Stomach (tissue), 9 donors: ENCODE measurements around the gene IQSEC3. TPM values are rescaled to one million over a fixed set of nuclear protein-coding genes. Genes with fewer than 3 reads are reported as not detected.

Experiments used
- DNase-seq, 2 donors: peaks; one replicate each; pipeline versions ENCODE4 v3.0.0 to v3.0.0-alpha.2; 2013 to 2019
- H3K27ac ChIP-seq, 5 donors: fragments of 200-600 bp in 4 of 5; sonication (generic) in 4 of 5; one replicate each; pipeline ENCODE4 v1.5.1; 2013 to 2019; ENCODE audit warnings: mild to moderate bottlenecking in 1 of 5, moderate library complexity in 1 of 5
- H3K27me3 ChIP-seq, 3 donors: fragments of 200-600 bp; sonication (generic); one replicate each; pipeline ENCODE4 v1.5.1; 2017 to 2019; ENCODE audit warnings: mixed run types in 1 of 3
- H3K36me3 ChIP-seq, 4 donors: fragments of 200-600 bp; sonication (generic); 1 replicate in 3 of 4; 2 replicates in 1 of 4; pipeline ENCODE4 v1.5.1; 2016 to 2019
- H3K4me1 ChIP-seq, 4 donors: fragments of 200-600 bp; sonication (generic); one replicate each; pipeline ENCODE4 v1.5.1; 2016 to 2019
- H3K4me3 ChIP-seq, 4 donors: fragments of 200-600 bp; sonication (generic) in 3 of 4; one replicate each; pipeline ENCODE4 v1.5.1; 2016 to 2019; ENCODE audit warnings: mild to moderate bottlenecking in 1 of 4
- H3K9me3 ChIP-seq, 4 donors: fragments of 200-600 bp; sonication (generic); one replicate each; pipeline ENCODE4 v1.5.1; 2016 to 2019
- CTCF ChIP-seq, 7 experiments: fragments of 450-650 bp in 4 of 7; fragments of 200-600 bp in 3 of 7; sonication (generic) in 3 of 7; IDR thresholded peaks; one replicate each; pipeline ENCODE4 v1.5.1; 2016 to 2019; ENCODE audit warnings: antibody characterized with exemption in 7 of 7, control low read depth in 2 of 7, mild to moderate bottlenecking in 1 of 7
- EP300 ChIP-seq: sonication (generic); formaldehyde crosslinking; IDR thresholded peaks from one replicate; pipeline ENCODE4 v1.6.1; 2017; ENCODE audit warnings: antibody characterized with exemption
- POLR2A ChIP-seq, 4 donors: fragments of 450-650 bp; IDR thresholded peaks; one replicate each; pipeline ENCODE4 v1.6.1; 2016; ENCODE audit warnings: antibody characterized with exemption in 4 of 4, control low read depth in 2 of 4, mild to moderate bottlenecking in 1 of 4, moderate library complexity in 1 of 4
- POLR2AphosphoS5 ChIP-seq, 3 donors: sonication (generic); formaldehyde crosslinking; IDR thresholded peaks; one replicate each; pipeline ENCODE4 v1.6.1; 2016; ENCODE audit warnings: antibody characterized with exemption in 3 of 3
- WGBS, 5 donors: extraction: QIAGEN DNeasy Blood & Tissue Kit in 3 of 5; methylation state at CpG; one replicate each; pipeline versions ENCODE4 v1.1.5 to v1.1.7; 2013 to 2018; 5-methylcytosine and 5-hydroxymethylcytosine counted together
- intact Hi-C: fragments of 100-400 bp; cut with DNase I; formaldehyde crosslinking; loops from one replicate; pipeline ENCODE4 v1.15.1; 2023; ENCODE audit warnings: low total_unique reads
- polyA plus RNA-seq, 3 donors: library from polyadenylated mRNA; stranded (reverse); fragments of 200-250 nt; gene quantifications; one replicate each; pipeline ENCODE4 v1.2.3, GENCODE V29; 2013
- total RNA-seq, 5 donors: library from RNA; depleted of rRNA; stranded (reverse); fragments of >200 nt; gene quantifications; one replicate each; pipeline versions ENCODE4 v1.1.0 to v1.2.3, GENCODE V29; 2014 to 2016
- donor health status: healthy with polysubstance abuse.
- donor health status: Bipolar disorder and iron deficiency.
- donor health status: healthy.

Gene IQSEC3
- total and polyA plus RNA-seq, 8 donors = 0.08 to 1.7 (median 0.87) TPM; not detected in 2

- no peaks in the 10 kb centered on the region for H3K4me1 ChIP-seq
- H3K36me3 ChIP-seq = no peaks in the 10 kb centered on the region
- no peaks in the 10 kb centered on the region for H3K9me3 ChIP-seq
- no peak for TF ChIP-seq POLR2A (IDR thresholded peaks at IDR 0.05)
- no peak for TF ChIP-seq CTCF (IDR thresholded peaks at IDR 0.05)
- no peak for TF ChIP-seq POLR2AphosphoS5 (IDR thresholded peaks at IDR 0.05)
- TF ChIP-seq EP300 = no peak
- no peak for DNase-seq
- no peak overlapping the region for H3K4me3 ChIP-seq
- no peak overlapping the region for H3K27ac ChIP-seq
- intact Hi-C loops = no loop called here
- peaks cover 0 to 46% (median 8%) of the 10 kb centered on the region in 3 donors for H3K27me3 ChIP-seq
- WGBS, 5 donors = 83 to 91% (median 89%) methylated on average over 7 to 9 of the region's 9 CpGs
Measured at GRCh38 chr12:224330-224729, 157.8 kb downstream of the IQSEC3 start.

- Histone ChIP-seq H3K27me3 (peaks cover 0 to 39% (median 3%) of the 10 kb centered on the region in 3 donors), H3K27ac (no peak overlapping the region), H3K4me3 (no peak overlapping the region), H3K4me1 (no peaks in the 10 kb centered on the region), H3K36me3 (no peaks in the 10 kb centered on the region), H3K9me3 (no peaks in the 10 kb centered on the region)
- no peak for TF ChIP-seq POLR2AphosphoS5 (IDR thresholded peaks at IDR 0.05)
- TF ChIP-seq EP300 = no peak
- TF ChIP-seq CTCF (IDR thresholded peaks at IDR 0.05) = no peak
- TF ChIP-seq POLR2A (IDR thresholded peaks at IDR 0.05) = no peak
- 86 to 92% (median 88%) methylated on average over 18 of the region's 18 CpGs for WGBS, 5 donors
- DNase-seq = peak in 1 of 2 donors; percentile 24
- intact Hi-C loops = no loop called here
Measured at GRCh38 chr12:225012-225411, 158.4 kb downstream of the IQSEC3 start.

- Histone ChIP-seq H3K27ac (no peak overlapping the region), H3K4me1 (no peaks in the 10 kb centered on the region), H3K9me3 (no peaks in the 10 kb centered on the region), H3K27me3 (peaks cover 0 to 25% (median 0%) of the 10 kb centered on the region in 3 donors), H3K36me3 (no peaks in the 10 kb centered on the region), H3K4me3 (no peak overlapping the region)
- intact Hi-C loops = no loop called here
- TF ChIP-seq EP300 (no peak), POLR2A (IDR thresholded peaks at IDR 0.05) (no peak), POLR2AphosphoS5 (IDR thresholded peaks at IDR 0.05) (no peak), CTCF (IDR thresholded peaks at IDR 0.05) (no peak)
- WGBS, 5 donors = 76 to 89% (median 84%) methylated on average over 9 to 14 of the region's 14 CpGs
- no peak for DNase-seq
Measured at GRCh38 chr12:226401-226800, 159.8 kb downstream of the IQSEC3 start.

- 86 to 90% (median 88%) methylated on average over 7 of the region's 7 CpGs for WGBS, 5 donors
- Histone ChIP-seq H3K9me3 (no peaks in the 10 kb centered on the region), H3K27ac (no peak overlapping the region), H3K27me3 (peaks cover 0 to 18% (median 0%) of the 10 kb centered on the region in 3 donors), H3K36me3 (no peaks in the 10 kb centered on the region), H3K4me1 (no peaks in the 10 kb centered on the region), H3K4me3 (no peak overlapping the region)
- TF ChIP-seq EP300 (no peak), POLR2A (IDR thresholded peaks at IDR 0.05) (no peak), POLR2AphosphoS5 (IDR thresholded peaks at IDR 0.05) (no peak), CTCF (IDR thresholded peaks at IDR 0.05) (no peak)
- no peak for DNase-seq
- intact Hi-C loops = no loop called here
Measured at GRCh38 chr12:227286-227915, 160.8 kb downstream of the IQSEC3 start.

Other genes with a start within 250 kb of the IQSEC3 start
- gene SLC6A12, start 147.4 kb downstream of the IQSEC3 start, total RNA-seq = 1 to 10 TPM in 1 of 5 donors, not detected in 4; 1.7 TPM
- under 1 TPM in 2 of 3 donors, not detected in 1; 0.05 to 0.19 TPM for gene SLC6A12, start 147.4 kb downstream of the IQSEC3 start, polyA plus RNA-seq
- not detected for gene SLC6A13, start 196.1 kb downstream of the IQSEC3 start, total RNA-seq
- gene SLC6A13, start 196.1 kb downstream of the IQSEC3 start, polyA plus RNA-seq = not detected